ENCODE results near the gene DTYMK. TPM values are rescaled to one million over a fixed set of nuclear protein-coding genes. Genes with fewer than 3 reads are reported as not detected.

The DTYMK gene
- total RNA-seq, 1 donor from 2014 or later, result 102 TPM

GRCh38 chr2:241656190-241656741 lies 30.3 kb downstream of the DTYMK start:
- no peak overlapping the region for H3K4me3 ChIP-seq (ENCODE audit: low read depth, low read length)
- TF ChIP-seq CTCF (conservative IDR thresholded peaks at IDR 0.05; ENCODE audit: low read depth, low read length), result no peak
- DNase-seq (ENCODE audit: low read depth), result no peak

DNA sequence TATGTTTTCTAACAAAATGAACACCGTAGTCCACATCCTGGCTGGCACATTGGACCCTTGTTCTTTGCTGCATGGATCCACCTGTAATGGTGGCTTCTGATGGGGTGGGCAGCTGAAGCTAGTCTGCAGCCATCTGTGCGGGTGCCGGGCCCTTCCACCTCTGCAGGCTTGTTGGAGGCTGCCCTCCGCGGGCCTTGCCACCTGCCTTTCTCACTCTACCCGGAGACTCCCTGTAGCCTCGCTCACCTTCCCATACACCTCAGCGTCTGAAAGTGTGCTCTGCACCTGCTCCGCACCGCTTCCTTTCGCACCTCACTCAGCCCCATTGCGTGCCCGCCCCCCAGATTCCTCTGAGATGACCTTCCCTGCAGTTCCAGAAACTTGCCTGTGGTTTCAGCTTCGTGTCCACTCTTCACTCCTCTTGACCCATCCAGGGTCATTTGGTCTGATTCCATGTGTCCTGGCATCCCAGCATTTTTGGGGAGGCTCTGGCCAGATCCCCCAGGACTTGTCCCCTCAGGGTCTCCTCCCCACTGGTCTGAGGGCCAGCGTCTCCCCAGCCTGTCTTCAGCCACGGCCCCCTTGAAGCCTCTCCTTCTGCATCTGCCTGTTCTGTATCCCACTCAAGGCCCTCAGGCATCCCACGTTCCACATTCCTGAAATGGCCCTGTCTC lies 31.0 kb downstream of the DTYMK start:
- no peak for DNase-seq (ENCODE audit: low read depth)
- H3K4me3 ChIP-seq (ENCODE audit: low read depth, low read length), result no peak overlapping the region
- TF ChIP-seq CTCF (conservative IDR thresholded peaks at IDR 0.05; ENCODE audit: low read depth, low read length), result no peak

- TF ChIP-seq CTCF (conservative IDR thresholded peaks at IDR 0.05; ENCODE audit: low read depth, low read length), result no peak
- no peak overlapping the region for H3K4me3 ChIP-seq (ENCODE audit: low read depth, low read length)
- DNase-seq (ENCODE audit: low read depth), result no peak
These were observed 32.1 kb downstream of the DTYMK start for GRCh38 chr2:241654551-241654950.

DNA sequence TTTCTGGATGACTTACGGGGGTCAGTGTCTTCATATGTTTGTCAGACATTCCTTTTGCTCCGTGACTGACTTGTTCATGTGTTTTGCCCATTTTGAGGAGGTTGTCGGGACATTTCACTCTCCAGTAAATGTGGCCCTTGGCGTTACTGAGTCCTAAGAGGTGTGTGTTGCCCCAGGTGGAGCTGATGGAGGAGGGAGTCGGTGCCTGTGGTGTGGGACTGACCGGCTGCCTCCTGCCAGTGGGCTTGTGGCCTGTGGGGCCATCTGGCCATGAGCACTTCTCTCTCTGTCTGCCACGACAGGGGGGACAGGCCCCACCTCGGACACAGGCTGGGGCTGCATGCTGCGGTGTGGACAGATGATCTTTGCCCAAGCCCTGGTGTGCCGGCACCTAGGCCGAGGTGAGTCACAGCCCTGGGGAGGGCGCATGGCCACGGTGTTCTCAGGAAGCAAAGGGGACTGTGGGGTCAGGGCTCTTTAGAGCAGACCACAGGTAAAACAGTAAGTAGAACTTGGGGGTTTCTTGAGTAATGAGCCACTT lies 33.3 kb downstream of the DTYMK start:
- H3K4me3 ChIP-seq (ENCODE audit: low read depth, low read length), result no peak overlapping the region
- TF ChIP-seq CTCF (conservative IDR thresholded peaks at IDR 0.05; ENCODE audit: low read depth, low read length), result no peak
- DNase-seq (ENCODE audit: low read depth), result no peak

GRCh38 chr2:241652722-241653121 lies 33.9 kb downstream of the DTYMK start:
- no peak for DNase-seq (ENCODE audit: low read depth)
- TF ChIP-seq CTCF (conservative IDR thresholded peaks at IDR 0.05; ENCODE audit: low read depth, low read length), result no peak
- no peak overlapping the region for H3K4me3 ChIP-seq (ENCODE audit: low read depth, low read length)

DNA sequence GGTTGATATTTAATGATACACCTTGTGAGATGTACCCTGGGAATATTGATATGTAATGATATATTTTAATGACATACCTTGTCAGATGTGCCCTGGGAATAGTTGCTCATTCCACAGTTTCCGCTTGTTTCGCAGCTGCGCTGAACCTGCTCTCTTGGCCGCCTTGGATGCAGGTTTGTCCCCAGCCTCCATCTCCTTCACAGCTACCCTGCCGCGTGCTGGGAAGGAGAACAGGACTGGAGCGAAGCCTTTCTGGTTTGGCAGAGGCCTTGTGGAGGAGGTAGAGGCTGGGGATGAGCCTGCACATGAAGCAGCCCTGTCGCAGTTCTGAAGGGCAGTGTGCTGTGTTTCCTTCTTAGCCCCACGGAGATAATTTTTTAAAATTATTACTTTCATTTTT lies 34.5 kb downstream of the DTYMK start:
- TF ChIP-seq CTCF (conservative IDR thresholded peaks at IDR 0.05; ENCODE audit: low read depth, low read length), result no peak
- H3K4me3 ChIP-seq (ENCODE audit: low read depth, low read length), result no peak overlapping the region
- no peak for DNase-seq (ENCODE audit: low read depth)

GRCh38 chr2:241649927-241650326 lies 36.7 kb downstream of the DTYMK start:
- no peak for TF ChIP-seq CTCF (conservative IDR thresholded peaks at IDR 0.05; ENCODE audit: low read depth, low read length)
- no peak overlapping the region for H3K4me3 ChIP-seq (ENCODE audit: low read depth, low read length)
- no peak for DNase-seq (ENCODE audit: low read depth)

Measured in epithelial cell of proximal tubule (primary cell).